NCI-H1436 (cell line): Measurements from ENCODE around the gene MAGEA8.
"Not testable (repeated sequence)": the region's sequence is repeated elsewhere in the genome, so short reads cannot be mapped to it uniquely, and the experiment has no call there.

Experiments
- DNase-seq: peaks from one replicate; lab custom pipeline; 2025; lab: John Stamatoyannopoulos, UW

The MAGEA8 gene

GRCh38 chrX:149881081-149881711, at the start of gene MAGEA8:
TSS of gene MAGEA8 (plus strand) at chrX:149881183. CDS start at chrX:149884273, 3,090 bp downstream.
- peak; percentile 20 for DNase-seq

- DNase-seq: no peak
Measured at GRCh38 chrX:149831473-149831872, 49.5 kb upstream of the MAGEA8 start.

GRCh38 chrX:149836728-149837127, 44.3 kb upstream of the MAGEA8 start:
- DNase-seq: not testable (repeated sequence)

GRCh38 chrX:149837167-149837566, 43.8 kb upstream of the MAGEA8 start:
- no peak for DNase-seq

GRCh38 chrX:149837639-149838038, 43.3 kb upstream of the MAGEA8 start:
- DNase-seq: no peak

GRCh38 chrX:149841929-149842328, 39.1 kb upstream of the MAGEA8 start:
- DNase-seq: no peak

- no peak for DNase-seq
Measured at GRCh38 chrX:149845385-149845784, 35.6 kb upstream of the MAGEA8 start.

- no peak for DNase-seq
Measured at GRCh38 chrX:149846789-149847188, 34.2 kb upstream of the MAGEA8 start.

GRCh38 chrX:149848855-149849254, 32.1 kb upstream of the MAGEA8 start:
- no peak for DNase-seq

- no peak for DNase-seq
Measured at GRCh38 chrX:149849787-149850186, 31.2 kb upstream of the MAGEA8 start.

GRCh38 chrX:149851864-149852263, 29.1 kb upstream of the MAGEA8 start:
- no peak for DNase-seq

GRCh38 chrX:149853925-149854324, 27.1 kb upstream of the MAGEA8 start:
- DNase-seq: no peak

- DNase-seq: no peak
Measured at GRCh38 chrX:149858592-149858991, 22.4 kb upstream of the MAGEA8 start.

GRCh38 chrX:149860445-149860844, 20.5 kb upstream of the MAGEA8 start:
- DNase-seq: no peak

- DNase-seq: no peak
Measured at GRCh38 chrX:149865390-149865789, 15.6 kb upstream of the MAGEA8 start.

GRCh38 chrX:149867488-149867887, 13.5 kb upstream of the MAGEA8 start:
- no peak for DNase-seq

GRCh38 chrX:149870840-149871239, 10.1 kb upstream of the MAGEA8 start:
- no peak for DNase-seq

GRCh38 chrX:149871433-149871832, 9.6 kb upstream of the MAGEA8 start:
- DNase-seq: no peak

GRCh38 chrX:149871940-149872339, 9.0 kb upstream of the MAGEA8 start:
- DNase-seq: peak; percentile 42

- DNase-seq: no peak
Measured at GRCh38 chrX:149877157-149877556, 3.8 kb upstream of the MAGEA8 start.

GRCh38 chrX:149877636-149878035, 3.3 kb upstream of the MAGEA8 start:
- DNase-seq: no peak

- DNase-seq: not testable (repeated sequence)
Measured at GRCh38 chrX:149890828-149891227, 9.8 kb downstream of the MAGEA8 start.

GRCh38 chrX:149898554-149898953, 17.6 kb downstream of the MAGEA8 start:
- no peak for DNase-seq
